ENCODE data around the gene MYRIP.

MYRIP gene

DNA sequence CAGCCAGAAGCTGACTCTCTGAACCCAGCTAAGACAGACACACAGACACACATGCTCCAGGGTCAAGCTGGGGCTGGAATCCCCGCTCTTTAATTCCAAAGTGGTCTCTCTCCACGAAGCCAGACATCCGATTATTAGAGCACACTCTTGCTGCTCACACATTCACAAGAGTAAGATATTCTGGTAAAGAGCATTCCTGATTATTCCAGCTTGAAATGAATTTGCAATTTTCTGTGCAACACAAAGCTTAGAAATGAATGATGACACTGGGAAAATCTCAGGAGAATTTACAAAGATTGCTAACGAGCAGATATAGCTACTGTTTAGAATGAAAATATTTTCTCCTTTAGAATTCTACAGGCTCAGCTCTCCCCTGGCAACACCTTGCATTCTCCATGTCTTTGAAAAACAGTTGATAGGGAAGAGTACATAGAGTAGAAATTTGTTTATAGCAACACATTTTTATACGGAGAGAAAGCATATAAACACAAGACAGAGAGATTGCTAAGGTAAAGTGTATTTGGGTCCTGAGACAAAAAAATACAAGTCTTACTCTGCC, 419.5 kb downstream of the MYRIP start:
- no peaks in the 10 kb centered on the region for H3K4me1 ChIP-seq (ENCODE audit: insufficient read depth, low read length, severe bottlenecking)
- no peak overlapping the region for H3K27ac ChIP-seq (ENCODE audit: low read depth, low read length, poor library complexity, severe bottlenecking)
- TF ChIP-seq, protein P1, sequence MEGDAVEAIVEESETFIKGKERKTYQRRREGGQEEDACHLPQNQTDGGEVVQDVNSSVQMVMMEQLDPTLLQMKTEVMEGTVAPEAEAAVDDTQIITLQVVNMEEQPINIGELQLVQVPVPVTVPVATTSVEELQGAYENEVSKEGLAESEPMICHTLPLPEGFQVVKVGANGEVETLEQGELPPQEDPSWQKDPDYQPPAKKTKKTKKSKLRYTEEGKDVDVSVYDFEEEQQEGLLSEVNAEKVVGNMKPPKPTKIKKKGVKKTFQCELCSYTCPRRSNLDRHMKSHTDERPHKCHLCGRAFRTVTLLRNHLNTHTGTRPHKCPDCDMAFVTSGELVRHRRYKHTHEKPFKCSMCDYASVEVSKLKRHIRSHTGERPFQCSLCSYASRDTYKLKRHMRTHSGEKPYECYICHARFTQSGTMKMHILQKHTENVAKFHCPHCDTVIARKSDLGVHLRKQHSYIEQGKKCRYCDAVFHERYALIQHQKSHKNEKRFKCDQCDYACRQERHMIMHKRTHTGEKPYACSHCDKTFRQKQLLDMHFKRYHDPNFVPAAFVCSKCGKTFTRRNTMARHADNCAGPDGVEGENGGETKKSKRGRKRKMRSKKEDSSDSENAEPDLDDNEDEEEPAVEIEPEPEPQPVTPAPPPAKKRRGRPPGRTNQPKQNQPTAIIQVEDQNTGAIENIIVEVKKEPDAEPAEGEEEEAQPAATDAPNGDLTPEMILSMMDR (IDR thresholded peaks at IDR 0.05; ENCODE audit: low read length) = no peak
- no peak for TF ChIP-seq EZH2 (IDR thresholded peaks at IDR 0.05; ENCODE audit: borderline replicate concordance, low read length)
- H4K20me1 ChIP-seq (ENCODE audit: insufficient read depth, low read length) = no peaks in the 10 kb centered on the region
- no peak overlapping the region for H3K4me3 ChIP-seq (ENCODE audit: low read depth, low read length, poor library complexity, severe bottlenecking)
- no peaks in the 10 kb centered on the region for H3K36me3 ChIP-seq (ENCODE audit: insufficient read depth, low read length)
- H3K9ac ChIP-seq (ENCODE audit: low read length) = no peak overlapping the region
- no peak overlapping the region for H2AFZ ChIP-seq (ENCODE audit: low read length)
- H3K9me3 ChIP-seq (ENCODE audit: low read length) = no peaks in the 10 kb centered on the region
- no peaks in the 10 kb centered on the region for H3F3A ChIP-seq (ENCODE audit: insufficient read depth, low read length)
- H3K27me3 ChIP-seq (ENCODE audit: insufficient read depth, low read length) = no peaks in the 10 kb centered on the region
- H3K9me2 ChIP-seq (ENCODE audit: low read depth, low read length) = no peaks in the 10 kb centered on the region
- no peaks in the 10 kb centered on the region for H3K79me2 ChIP-seq (ENCODE audit: insufficient read depth, low read length)
- H3K4me2 ChIP-seq (ENCODE audit: low read length) = no peak overlapping the region

DNA sequence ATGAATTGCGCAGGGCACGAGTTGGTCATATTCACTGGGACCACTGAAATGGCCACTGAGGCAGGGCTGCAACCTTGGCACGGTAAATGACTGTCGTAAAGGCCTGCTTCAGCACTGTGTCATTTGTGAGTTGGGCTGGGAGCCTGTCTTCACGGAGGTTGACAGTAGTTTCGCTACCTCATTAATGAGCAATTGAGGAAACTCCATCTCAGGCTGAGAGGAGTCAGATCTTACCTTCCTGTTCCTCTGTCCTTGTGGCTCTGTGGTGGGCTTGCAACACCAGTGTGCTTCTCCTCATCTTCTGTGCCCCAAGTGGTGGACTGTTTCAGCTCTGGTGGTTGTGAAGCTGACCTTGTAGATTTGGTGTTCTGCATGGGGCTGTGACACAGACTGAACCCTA, 420.0 kb downstream of the MYRIP start:
- Histone ChIP-seq H3K9me3 (ENCODE audit: low read length) (no peaks in the 10 kb centered on the region), H4K20me1 (ENCODE audit: insufficient read depth, low read length) (no peaks in the 10 kb centered on the region), H3K4me2 (ENCODE audit: low read length) (no peak overlapping the region), H3K4me3 (ENCODE audit: low read depth, low read length, poor library complexity, severe bottlenecking) (no peak overlapping the region), H3K36me3 (ENCODE audit: insufficient read depth, low read length) (no peaks in the 10 kb centered on the region), H3K27me3 (ENCODE audit: insufficient read depth, low read length) (no peaks in the 10 kb centered on the region), H3K4me1 (ENCODE audit: insufficient read depth, low read length, severe bottlenecking) (no peaks in the 10 kb centered on the region), H3K9me2 (ENCODE audit: low read depth, low read length) (no peaks in the 10 kb centered on the region), H3K9ac (ENCODE audit: low read length) (no peak overlapping the region), H3K79me2 (ENCODE audit: insufficient read depth, low read length) (no peaks in the 10 kb centered on the region), H2AFZ (ENCODE audit: low read length) (no peak overlapping the region), H3K27ac (ENCODE audit: low read depth, low read length, poor library complexity, severe bottlenecking) (no peak overlapping the region), H3F3A (ENCODE audit: insufficient read depth, low read length) (no peaks in the 10 kb centered on the region)
- TF ChIP-seq, protein P1 (IDR thresholded peaks at IDR 0.05; ENCODE audit: low read length) = no peak
- no peak for TF ChIP-seq EZH2 (IDR thresholded peaks at IDR 0.05; ENCODE audit: borderline replicate concordance, low read length)

DNA sequence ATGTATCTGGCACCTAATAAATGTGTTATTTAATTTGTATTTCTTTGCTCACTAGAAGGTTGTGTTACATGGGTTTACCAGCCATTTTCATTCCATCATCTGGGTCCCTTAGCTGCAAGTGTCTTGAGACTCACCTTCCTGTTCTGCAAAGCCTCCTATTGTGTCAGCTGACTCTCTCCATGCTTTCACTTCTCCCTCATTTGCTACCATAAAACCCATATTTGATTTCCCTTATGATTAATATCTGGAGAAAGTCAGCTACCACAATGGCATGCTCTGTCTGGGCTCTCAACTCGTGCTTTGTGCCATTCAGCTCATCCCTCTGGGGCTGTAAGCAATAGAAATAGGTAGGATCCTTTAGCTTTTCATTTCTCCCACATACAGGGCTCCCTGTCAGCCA, 420.6 kb downstream of the MYRIP start:
- H3K9ac ChIP-seq (ENCODE audit: low read length) = no peak overlapping the region
- no peaks in the 10 kb centered on the region for H3K4me1 ChIP-seq (ENCODE audit: insufficient read depth, low read length, severe bottlenecking)
- no peaks in the 10 kb centered on the region for H3K36me3 ChIP-seq (ENCODE audit: insufficient read depth, low read length)
- H3F3A ChIP-seq (ENCODE audit: insufficient read depth, low read length) = no peaks in the 10 kb centered on the region
- H3K27me3 ChIP-seq (ENCODE audit: insufficient read depth, low read length) = no peaks in the 10 kb centered on the region
- TF ChIP-seq, protein P1 (IDR thresholded peaks at IDR 0.05; ENCODE audit: low read length) = no peak
- TF ChIP-seq EZH2 (IDR thresholded peaks at IDR 0.05; ENCODE audit: borderline replicate concordance, low read length) = no peak
- no peaks in the 10 kb centered on the region for H3K9me3 ChIP-seq (ENCODE audit: low read length)
- H3K4me3 ChIP-seq (ENCODE audit: low read depth, low read length, poor library complexity, severe bottlenecking) = no peak overlapping the region
- H3K4me2 ChIP-seq (ENCODE audit: low read length) = no peak overlapping the region
- no peak overlapping the region for H3K27ac ChIP-seq (ENCODE audit: low read depth, low read length, poor library complexity, severe bottlenecking)
- no peaks in the 10 kb centered on the region for H4K20me1 ChIP-seq (ENCODE audit: insufficient read depth, low read length)
- H3K79me2 ChIP-seq (ENCODE audit: insufficient read depth, low read length) = no peaks in the 10 kb centered on the region
- no peaks in the 10 kb centered on the region for H3K9me2 ChIP-seq (ENCODE audit: low read depth, low read length)
- no peak overlapping the region for H2AFZ ChIP-seq (ENCODE audit: low read length)

Measured in OCI-LY1 (cell line).